ENCODE data around the gene HOXA13.

HOXA13 gene

GRCh38 chr7:27161721-27162560 is 38.0 kb downstream of the HOXA13 start:
- TF ChIP-seq, protein P1, sequence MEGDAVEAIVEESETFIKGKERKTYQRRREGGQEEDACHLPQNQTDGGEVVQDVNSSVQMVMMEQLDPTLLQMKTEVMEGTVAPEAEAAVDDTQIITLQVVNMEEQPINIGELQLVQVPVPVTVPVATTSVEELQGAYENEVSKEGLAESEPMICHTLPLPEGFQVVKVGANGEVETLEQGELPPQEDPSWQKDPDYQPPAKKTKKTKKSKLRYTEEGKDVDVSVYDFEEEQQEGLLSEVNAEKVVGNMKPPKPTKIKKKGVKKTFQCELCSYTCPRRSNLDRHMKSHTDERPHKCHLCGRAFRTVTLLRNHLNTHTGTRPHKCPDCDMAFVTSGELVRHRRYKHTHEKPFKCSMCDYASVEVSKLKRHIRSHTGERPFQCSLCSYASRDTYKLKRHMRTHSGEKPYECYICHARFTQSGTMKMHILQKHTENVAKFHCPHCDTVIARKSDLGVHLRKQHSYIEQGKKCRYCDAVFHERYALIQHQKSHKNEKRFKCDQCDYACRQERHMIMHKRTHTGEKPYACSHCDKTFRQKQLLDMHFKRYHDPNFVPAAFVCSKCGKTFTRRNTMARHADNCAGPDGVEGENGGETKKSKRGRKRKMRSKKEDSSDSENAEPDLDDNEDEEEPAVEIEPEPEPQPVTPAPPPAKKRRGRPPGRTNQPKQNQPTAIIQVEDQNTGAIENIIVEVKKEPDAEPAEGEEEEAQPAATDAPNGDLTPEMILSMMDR (IDR thresholded peaks at IDR 0.05; ENCODE audit: low read depth, low read length, missing control alignments), result no peak
- no peak for DNase-seq (ENCODE audit: low read depth)
- no peak overlapping the region for H3K4me3 ChIP-seq (ENCODE audit: low read depth, low read length)

- TF ChIP-seq, protein P1 (IDR thresholded peaks at IDR 0.05; ENCODE audit: low read depth, low read length, missing control alignments), result no peak
- DNase-seq (ENCODE audit: low read depth), result no peak
Measured at GRCh38 chr7:27161214-27161720, 38.6 kb downstream of the HOXA13 start.

GRCh38 chr7:27160546-27161213 is 39.2 kb downstream of the HOXA13 start:
- DNase-seq (ENCODE audit: low read depth), result peak; percentile 51
- TF ChIP-seq, protein P1 (IDR thresholded peaks at IDR 0.05; ENCODE audit: low read depth, low read length, missing control alignments), result peak; percentile 98
- H3K4me3 ChIP-seq (ENCODE audit: low read depth, low read length), result peak overlapping the region; percentile 63

More at GRCh38 chr7:27161214-27161720, 38.6 kb downstream of the HOXA13 start:
- H3K4me3 ChIP-seq (ENCODE audit: low read depth, low read length), result peak overlapping the region; percentile 63; the same call in 1 of the 2 replicates

DNA sequence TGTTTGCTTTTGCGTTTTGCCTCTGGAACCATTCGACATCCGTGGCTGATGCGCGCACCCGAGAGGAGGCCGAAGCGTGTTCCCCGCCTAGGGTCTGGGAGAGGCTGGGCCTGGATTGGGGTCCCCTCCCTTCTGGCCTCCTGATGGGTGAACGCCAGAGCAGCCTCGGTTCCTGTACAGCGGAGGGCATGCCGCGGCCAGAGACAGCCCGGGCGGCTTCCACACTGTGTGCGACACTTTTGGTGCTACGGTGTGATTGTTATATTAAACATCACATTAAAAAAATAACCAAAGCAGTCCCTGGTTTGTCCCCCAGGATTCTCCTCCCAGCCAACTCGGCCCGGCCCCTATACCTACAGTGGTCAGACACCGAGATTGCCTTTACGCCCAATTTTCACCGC is 39.7 kb downstream of the HOXA13 start:
- TF ChIP-seq, protein P1 (IDR thresholded peaks at IDR 0.05; ENCODE audit: low read depth, low read length, missing control alignments), result no peak
- no peak for DNase-seq (ENCODE audit: low read depth)
- H3K4me3 ChIP-seq (ENCODE audit: low read depth, low read length), result peak overlapping the region; percentile 63; the same call in 1 of the 2 replicates

- H3K4me3 ChIP-seq (ENCODE audit: low read depth, low read length), result no peak overlapping the region
- TF ChIP-seq, protein P1 (IDR thresholded peaks at IDR 0.05; ENCODE audit: low read depth, low read length, missing control alignments), result no peak
- no peak for DNase-seq (ENCODE audit: low read depth)
Measured at GRCh38 chr7:27159266-27160144, 40.4 kb downstream of the HOXA13 start.

DNA sequence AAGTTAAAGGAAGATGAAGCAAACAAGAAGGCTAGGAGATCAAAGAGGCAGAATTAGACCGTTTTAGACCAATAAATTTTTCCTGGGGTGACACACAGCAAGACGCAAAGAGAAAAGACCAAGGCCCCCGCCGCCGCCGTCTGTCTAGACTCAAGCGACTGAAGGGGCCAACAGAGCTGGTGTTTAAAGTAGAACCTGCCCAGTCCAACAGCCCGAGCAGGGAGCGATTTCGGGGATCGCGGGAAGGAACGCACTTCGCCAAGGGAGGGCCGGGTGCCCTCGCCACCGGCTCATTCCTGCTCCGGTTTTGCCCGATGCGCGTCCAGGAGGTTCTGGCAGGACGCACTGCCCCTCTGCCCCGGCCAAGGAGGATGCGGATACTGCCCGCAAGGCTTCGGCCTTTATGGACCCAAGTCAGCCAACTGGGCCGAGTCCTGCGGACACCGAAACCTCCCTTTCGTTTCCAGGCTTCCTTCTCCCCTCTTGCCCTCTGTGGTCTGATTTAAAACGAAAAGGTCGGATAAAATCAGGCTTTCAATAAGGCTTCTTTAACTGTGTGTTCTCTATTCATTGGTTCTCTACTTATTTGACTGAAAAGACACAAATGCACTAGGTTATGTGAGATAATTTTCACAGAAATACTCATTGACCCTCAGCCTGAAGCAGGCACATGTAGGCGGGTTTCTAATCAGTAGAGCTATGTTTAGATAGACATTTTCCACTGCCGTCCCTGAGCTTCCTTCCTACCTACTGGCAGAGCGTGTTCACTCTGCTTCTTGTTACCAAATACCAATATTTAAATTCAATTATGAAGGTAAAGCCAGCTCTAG is 41.2 kb downstream of the HOXA13 start:
- DNase-seq (ENCODE audit: low read depth), result no peak
- TF ChIP-seq, protein P1 (IDR thresholded peaks at IDR 0.05; ENCODE audit: low read depth, low read length, missing control alignments), result no peak
- H3K4me3 ChIP-seq (ENCODE audit: low read depth, low read length), result no peak overlapping the region

All from GM12864 (cell line).